HL-60 (cell line): Measurements from ENCODE around the gene NDC1.

ENCODE experiments used
- CTCF ChIP-seq: IDR thresholded peaks from one replicate; pipeline ENCODE4 v1.5.1; 2011; ENCODE audit warnings: low read length, control low read depth, inconsistent platforms; ENCODE audit not compliant: insufficient read depth
- GABPA ChIP-seq: IDR thresholded peaks from 2 replicates; pipeline ENCODE4 v1.6.1; 2012; ENCODE audit warnings: low read depth
- POLR2AphosphoS5 ChIP-seq: IDR thresholded peaks from 2 replicates; pipeline ENCODE4 v1.6.1; 2012; ENCODE audit warnings: low read depth

- TF ChIP-seq GABPA (no peak), POLR2AphosphoS5 (no peak), CTCF (no peak)
Observed at GRCh38 chr1:53869454-53870117, 31.5 kb upstream of the NDC1 start.
